Skin epidermis (tissue), 12 donors: ENCODE results near the gene KIAA1217.

Experiments
- H3K27ac ChIP-seq, 21 experiments: fragments of 200-600 bp; sonication (generic) in 11 of 21; one replicate each; pipeline ENCODE4 v1.5.0; 2020; ENCODE audit warnings: mild to moderate bottlenecking in 3 of 21, inconsistent platforms in 2 of 21, moderate library complexity in 2 of 21
- H3K4me3 ChIP-seq, 7 experiments: fragments of 200-600 bp; sonication (generic) in 2 of 7; one replicate each; pipeline ENCODE4 v1.5.0; 2020; ENCODE audit warnings: inconsistent platforms in 2 of 7, mild to moderate bottlenecking in 2 of 7, moderate library complexity in 1 of 7

Gene KIAA1217

DNA sequence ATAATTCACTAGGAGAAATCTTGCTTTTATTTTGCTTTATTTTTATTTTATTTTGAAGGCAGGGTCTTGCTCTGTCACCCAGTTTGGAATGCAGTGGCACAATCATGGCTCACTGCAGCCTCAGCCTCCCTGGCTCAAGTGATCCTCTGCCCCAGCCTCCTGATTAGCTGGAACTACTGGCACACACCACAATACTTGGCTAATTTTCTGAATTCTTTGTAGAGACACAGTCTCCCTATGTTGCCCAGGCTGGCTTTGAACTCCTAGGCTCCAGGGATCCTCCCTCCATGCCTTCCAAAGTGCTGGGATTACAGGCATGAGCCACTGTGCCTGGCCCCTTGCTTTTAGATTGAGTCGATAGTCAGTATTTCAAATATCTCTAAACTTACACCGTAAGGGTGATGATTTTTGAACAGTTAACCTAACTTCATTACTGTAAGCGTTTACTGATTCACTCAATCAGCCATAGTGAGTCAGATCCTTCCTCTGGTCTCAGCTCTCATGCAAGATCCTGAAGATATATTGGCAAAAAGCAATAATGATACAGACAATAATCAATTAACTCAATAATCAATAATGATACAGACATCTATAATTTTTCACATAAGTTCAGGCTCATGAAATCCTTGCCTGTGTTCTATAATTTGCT is 239.5 kb downstream of the KIAA1217 start:
- Histone ChIP-seq H3K4me3 (no peak overlapping the region), H3K27ac (peak overlapping the region in 12 of 21 experiments; percentile 0 to 73 (median 52))

DNA sequence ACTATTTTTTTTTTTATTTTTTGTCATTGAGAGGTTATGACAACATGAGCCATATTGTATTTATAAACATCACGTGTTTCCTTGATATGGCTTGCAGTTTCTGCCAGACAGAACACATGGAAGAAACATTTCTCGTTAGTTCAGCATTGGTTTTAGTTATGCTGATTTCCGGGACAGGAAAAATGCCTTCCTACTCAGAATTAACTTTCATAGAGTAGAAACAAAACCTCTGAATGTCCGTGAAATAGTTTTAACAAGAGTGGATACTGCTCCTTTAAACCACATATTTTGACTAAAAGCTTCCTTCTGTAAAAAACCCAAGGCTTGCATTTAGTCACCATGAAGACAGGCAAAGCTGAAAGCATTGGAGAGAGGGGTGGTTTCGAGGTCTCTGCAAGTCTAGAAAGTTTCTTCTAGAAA is 240.4 kb downstream of the KIAA1217 start:
- H3K4me3 ChIP-seq = peak overlapping the region in 4 of 7 experiments; percentile 0 to 19 (median 5)

DNA sequence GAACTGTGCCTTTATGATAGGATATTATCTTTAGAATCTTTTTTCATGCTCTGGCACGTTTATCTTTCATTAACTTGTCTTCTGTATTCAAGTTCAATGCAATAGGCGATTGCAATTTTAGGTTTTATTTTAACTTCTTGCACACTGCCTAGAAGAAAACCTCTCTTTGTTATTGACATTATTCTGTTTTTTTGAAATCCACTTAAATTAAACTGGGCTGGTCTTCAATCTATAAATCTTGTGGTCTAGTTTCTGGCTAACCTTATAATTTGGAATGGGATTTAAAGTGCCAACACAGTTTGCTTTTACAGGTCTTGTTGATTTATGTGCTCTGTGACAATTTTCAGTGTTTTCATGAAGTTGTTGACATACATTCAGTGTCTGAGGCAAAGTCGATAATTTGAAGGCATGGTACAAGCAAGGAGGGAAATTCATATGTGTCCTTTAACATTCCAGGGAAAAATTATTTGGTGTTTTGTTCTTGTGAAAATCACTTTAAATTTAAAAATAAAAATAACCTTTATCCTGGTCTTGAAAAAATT is 240.9 kb downstream of the KIAA1217 start:
- Histone ChIP-seq H3K27ac (peak overlapping the region in 16 of 21 experiments; percentile 1 to 73 (median 48)), H3K4me3 (peak overlapping the region in 4 of 7 experiments; percentile 0 to 19 (median 5))

More for the DNA sequence above, 240.4 kb downstream of the KIAA1217 start:
- H3K27ac ChIP-seq = peak overlapping the region in 16 of 21 experiments; percentile 8 to 73 (median 48)

DNA sequence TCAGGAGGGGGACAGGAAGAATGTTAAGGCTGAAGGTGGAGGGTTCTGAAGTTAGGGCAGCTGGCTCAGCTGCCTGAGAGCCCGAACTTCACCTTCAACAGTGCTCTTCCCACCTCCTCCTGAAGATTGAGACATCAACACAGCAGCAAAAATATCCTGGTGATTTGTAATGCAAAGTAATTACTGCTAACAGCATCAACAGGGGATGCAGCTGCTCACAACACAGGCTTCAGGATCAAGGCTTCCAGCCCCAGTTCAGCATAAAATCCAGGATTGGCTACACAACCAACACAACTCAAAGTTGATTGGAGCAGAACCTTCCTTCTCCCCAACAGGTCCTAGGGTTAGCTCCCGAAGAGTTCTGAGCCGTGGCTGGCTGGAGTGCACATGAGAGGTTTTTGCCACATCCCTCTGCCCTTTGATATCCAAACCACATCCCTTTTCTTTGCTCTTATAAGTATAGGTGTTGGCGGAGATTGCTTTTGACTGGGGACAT is 242.4 kb downstream of the KIAA1217 start:
- Histone ChIP-seq H3K4me3 (peak overlapping the region in 1 of 7 experiments; percentile 0), H3K27ac (peak overlapping the region in 10 of 21 experiments; percentile 2 to 73 (median 42))

DNA sequence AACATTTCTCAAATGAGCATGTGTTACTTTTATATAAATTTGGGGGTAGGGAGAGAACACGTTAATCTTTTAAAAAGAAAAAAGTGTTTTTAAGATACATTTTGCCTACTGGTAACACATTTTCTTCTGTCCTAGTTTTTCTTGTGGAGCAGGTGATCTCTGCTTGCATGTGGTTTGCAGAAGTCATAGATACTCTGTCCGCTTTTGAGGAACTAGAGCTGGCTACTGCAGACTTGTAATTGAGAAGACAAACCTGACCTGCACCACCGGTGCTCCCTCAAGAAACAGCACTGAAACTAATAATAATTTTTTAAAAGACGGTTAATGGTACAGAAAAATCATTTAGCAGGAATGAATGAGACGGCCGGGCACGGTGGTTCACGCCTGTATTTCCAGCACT is 243.1 kb downstream of the KIAA1217 start:
- no peak overlapping the region for H3K4me3 ChIP-seq
- H3K27ac ChIP-seq = peak overlapping the region in 2 of 21 experiments; percentile 18 to 52

DNA sequence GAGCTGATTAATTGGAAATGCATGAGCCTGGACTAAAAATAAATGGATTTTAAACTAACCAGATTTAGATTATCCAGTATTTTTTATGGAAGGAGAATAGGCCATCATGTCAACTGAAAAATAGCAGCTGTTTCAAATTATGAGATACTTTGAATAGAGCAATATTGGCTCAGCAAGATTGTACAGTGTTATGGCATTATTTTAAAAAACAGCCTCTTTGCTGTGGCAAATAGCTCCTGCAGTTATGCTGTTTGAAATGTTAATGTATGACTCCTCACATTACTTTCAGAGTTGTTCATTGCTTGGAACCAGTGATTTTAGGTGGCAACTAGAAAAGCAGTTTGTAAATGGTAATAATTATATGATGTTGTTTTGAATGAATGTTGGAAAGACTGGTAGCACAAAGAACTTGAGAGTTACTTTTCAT is 244.5 kb downstream of the KIAA1217 start:
- no peak overlapping the region for H3K4me3 ChIP-seq
- peak overlapping the region in 6 of 21 experiments; percentile 8 to 63 (median 30) for H3K27ac ChIP-seq

DNA sequence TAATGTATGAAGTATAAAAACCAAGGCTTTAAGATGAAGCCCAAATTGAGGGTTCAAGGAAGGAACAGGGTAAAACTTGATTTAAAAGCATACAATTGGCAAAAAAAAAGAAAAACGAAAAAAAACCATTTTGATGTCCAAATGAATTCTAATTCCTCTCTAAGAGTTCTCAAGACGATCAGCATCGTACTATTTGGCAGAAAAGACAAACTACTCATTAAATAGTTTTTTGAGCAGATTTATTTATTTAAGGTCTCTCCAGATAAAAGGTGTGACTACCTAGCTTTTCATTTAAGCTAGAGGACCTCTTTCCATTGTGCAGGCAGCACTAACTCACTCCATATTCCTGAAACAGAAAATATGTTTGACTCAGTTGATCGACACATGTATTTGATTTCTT is 245.0 kb downstream of the KIAA1217 start:
- H3K27ac ChIP-seq = peak overlapping the region in 6 of 21 experiments; percentile 13 to 73 (median 48)
- no peak overlapping the region for H3K4me3 ChIP-seq

DNA sequence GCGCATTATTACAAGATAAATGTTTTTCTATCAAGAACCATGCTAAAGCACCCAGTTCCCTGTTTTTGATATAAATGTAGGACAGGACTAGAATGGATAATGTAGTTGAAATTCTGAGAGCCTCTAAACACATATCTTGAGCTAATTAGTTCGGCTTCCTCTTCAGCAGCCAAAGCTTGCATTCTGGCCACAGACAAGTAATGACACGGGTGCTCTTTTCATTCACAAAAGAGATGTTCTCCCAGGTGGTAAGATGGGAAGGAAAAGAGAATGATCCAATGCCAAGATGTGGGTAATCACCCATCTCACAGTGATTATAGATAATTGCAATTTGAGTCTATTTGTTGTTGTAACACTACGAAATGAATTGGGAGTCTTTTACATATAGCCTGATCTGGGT is 246.5 kb downstream of the KIAA1217 start:
- Histone ChIP-seq H3K4me3 (no peak overlapping the region), H3K27ac (peak overlapping the region in 5 of 21 experiments; percentile 3 to 51 (median 38))

DNA sequence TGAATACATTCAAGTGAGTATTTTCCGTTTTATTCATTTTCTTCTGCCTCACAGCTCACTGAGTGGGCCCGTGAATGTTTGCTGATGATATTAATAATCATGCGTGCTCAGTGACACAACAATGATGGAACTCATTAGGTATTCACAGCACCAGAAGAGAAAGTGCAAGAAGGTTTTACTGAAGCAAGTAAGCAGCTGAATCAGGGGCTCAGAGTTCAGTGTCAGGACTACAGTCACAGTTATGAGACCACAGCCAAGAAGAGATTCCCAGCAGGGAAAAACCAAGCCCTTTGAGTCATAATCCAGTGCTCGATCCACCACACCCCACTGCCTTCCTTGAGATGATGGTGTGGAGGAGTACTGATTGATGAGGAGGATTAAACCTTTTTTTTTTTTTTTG is 247.4 kb downstream of the KIAA1217 start:
- Histone ChIP-seq H3K4me3 (no peak overlapping the region), H3K27ac (peak overlapping the region in 3 of 21 experiments; percentile 19 to 51 (median 32))

DNA sequence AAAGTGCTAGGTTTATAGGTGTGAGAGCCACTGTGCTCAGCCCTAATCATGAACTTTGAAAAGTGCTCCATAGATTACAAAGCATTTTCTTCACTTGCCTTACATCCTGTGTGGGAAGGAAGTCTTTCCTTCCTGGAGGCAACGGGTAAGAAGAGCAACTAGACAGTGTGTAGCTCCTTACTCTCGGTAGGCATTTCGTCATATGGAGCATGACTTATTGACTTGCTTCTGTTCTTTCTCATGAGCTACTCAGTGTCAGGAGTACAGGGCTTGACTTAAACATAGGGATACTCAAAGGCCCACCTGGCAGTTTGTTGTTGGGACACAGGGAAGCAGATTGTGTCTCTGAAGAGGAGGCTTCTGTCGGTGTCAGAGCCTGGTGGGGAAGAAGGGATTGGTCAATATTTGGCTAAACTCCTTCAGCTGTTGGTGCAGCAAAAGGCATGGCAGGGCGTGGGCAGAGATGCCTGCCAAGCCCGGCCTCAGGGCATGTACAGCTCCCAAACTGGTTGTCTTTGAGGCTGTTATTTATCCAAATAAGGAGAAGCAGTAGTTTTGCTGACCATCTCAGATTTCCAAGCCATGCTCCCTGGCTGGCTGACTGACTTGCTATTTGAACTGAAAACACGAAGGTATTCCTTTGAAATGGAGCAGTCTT is 248.9 kb downstream of the KIAA1217 start:
- Histone ChIP-seq H3K27ac (peak overlapping the region in 6 of 21 experiments; percentile 18 to 53 (median 38)), H3K4me3 (no peak overlapping the region)

DNA sequence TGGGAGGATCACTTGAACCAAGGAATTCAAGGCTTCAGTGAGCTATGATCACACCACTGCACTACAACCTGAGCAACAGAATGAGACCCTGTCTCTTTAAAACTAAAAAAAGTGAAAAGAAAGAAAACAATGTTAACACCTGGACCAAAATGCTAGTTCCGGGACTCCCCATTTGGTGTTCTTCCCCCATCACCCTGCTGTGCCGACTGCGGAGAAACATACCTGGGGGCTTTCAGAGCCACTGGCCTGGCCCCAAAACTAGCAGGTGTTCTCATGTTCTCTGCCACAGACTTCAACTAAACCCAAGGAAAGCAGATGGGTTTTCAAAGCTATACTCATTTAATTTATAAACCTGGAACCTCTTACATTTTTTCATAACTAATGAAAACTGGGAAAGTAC is 250.9 kb downstream of the KIAA1217 start:
- Histone ChIP-seq H3K4me3 (no peak overlapping the region), H3K27ac (no peak overlapping the region)

DNA sequence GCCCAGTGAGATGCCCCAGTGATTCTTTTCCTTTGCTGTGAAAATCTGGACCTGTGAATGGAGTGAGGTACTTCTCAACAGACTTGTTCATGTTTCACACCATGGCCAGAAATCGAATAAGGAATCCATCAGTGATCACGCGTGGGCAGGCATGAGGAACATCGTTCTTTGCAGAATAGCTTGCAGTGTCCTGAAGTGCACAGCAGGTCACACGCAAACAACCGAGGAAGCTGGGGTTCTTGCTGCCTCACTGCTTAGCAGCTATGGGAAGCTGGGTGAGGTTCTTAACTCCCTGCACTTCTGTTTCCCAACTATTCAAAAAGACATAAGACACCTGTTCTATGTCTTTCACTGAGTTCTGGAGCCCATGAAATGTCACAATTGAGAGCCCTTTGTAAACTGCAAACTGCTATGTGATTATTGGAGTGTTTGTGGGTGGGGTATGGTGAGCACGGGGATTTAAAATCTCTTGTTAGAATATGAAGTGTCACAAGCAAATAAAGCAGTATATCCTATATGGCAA is 253.4 kb downstream of the KIAA1217 start:
- H3K4me3 ChIP-seq = no peak overlapping the region
- H3K27ac ChIP-seq = peak overlapping the region in 2 of 21 experiments; percentile 27 to 79

DNA sequence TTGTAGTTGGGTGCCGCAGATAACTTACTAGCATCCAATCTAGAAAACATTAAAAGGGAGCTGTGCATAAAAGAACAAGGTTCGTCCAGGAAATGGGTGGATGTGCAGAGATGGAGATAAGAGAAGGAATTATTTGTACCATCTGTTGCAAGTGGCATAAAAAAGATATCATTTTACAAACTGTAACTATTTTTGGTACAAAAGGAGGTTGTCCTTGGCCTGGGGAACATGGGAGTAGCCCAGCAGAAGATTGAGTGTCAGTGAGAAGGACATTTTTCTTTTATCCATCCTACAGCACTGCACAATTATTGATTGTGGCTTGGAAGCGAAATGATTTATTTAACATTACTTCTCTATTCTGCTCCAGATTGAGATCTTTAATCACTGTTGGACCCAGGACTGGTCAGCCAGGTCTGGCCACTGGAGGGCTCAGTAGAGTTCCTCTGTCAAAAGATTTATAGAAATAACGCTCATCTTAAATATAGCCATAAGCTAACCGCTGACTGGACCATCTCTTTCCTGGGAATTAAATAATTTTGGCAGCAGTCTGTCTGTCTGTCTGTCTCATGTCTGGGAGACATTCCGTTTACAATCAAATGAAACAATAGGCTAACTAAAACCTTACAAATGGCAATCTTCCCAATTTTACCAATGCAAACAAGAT is 254.1 kb downstream of the KIAA1217 start:
- peak overlapping the region in 8 of 21 experiments; percentile 32 to 79 (median 60) for H3K27ac ChIP-seq
- no peak overlapping the region for H3K4me3 ChIP-seq

DNA sequence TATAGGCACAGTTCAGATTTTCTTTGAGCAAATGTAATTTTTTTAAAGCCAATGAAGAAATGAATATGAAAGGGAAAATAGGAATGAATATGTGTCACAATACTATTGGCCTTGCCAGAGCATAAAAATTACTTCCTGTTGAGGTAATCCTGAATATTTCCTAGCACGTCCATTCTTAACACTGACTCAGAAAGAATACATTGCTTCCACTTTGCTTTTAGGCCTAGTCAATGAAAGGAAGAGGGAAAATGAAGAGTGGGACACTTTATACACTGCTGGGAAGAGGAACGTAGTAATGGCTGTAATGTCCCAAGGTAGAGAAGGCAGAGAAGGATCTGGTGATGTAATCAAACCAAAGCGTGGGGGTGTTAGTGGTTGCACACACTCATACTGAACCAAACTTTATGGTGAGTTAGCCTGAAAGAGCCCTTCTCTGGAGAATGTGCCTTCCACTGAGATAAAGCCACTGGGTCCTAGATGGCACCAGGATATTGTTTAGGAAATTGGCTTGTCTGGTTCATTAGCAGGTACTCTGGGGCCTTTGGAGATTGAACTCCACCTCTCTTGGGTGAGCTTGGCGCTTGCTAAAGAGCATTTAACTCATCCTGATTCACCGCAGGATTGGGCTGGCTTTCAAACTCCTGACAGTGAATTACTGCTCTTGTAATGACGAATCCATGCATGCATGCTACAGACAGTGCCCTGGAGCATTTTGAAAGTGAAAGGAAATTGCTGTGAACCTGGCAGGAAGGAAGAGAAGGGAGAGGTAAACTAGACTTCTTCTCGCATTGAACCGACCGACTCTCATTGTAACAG is 254.9 kb downstream of the KIAA1217 start:
- H3K4me3 ChIP-seq = no peak overlapping the region
- H3K27ac ChIP-seq = peak overlapping the region in 17 of 21 experiments; percentile 23 to 80 (median 50)

DNA sequence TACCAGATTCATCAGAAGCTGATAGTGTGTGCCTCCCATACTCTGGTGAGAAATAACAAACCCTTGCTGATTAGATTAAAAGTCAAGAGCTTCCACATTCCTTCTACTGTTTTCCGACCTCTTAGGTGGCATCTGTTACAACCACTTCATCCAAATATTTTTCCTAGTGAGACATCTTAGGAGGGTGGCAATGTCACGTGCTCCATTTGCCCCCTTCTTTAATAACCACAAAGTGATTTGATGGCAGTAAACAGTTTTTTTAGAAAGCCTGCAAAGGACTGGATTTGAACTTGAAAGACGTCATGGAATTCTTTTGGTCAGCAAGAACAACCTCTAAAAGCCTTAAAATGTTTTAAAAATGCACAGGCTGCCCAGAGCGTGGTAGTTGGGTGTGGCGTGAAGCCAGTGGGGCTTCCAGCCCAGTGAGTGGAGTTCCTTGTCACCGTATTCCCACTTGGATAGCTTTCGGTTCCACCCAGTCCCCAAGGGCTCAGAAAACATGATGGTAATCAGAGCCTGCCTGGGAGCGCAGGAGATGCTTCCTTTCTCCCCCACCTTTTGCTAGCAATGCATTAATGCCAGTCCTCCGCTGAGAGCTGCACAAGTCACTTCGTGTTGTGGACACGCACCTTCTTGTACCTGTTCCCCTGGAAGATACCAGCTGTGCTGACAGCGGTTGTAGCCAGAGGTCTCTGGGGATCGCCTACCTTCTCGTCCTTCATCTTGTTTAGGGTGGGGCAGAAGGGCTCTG is 256.4 kb downstream of the KIAA1217 start:
- H3K4me3 ChIP-seq = peak overlapping the region in 2 of 7 experiments; percentile 23 to 26

DNA sequence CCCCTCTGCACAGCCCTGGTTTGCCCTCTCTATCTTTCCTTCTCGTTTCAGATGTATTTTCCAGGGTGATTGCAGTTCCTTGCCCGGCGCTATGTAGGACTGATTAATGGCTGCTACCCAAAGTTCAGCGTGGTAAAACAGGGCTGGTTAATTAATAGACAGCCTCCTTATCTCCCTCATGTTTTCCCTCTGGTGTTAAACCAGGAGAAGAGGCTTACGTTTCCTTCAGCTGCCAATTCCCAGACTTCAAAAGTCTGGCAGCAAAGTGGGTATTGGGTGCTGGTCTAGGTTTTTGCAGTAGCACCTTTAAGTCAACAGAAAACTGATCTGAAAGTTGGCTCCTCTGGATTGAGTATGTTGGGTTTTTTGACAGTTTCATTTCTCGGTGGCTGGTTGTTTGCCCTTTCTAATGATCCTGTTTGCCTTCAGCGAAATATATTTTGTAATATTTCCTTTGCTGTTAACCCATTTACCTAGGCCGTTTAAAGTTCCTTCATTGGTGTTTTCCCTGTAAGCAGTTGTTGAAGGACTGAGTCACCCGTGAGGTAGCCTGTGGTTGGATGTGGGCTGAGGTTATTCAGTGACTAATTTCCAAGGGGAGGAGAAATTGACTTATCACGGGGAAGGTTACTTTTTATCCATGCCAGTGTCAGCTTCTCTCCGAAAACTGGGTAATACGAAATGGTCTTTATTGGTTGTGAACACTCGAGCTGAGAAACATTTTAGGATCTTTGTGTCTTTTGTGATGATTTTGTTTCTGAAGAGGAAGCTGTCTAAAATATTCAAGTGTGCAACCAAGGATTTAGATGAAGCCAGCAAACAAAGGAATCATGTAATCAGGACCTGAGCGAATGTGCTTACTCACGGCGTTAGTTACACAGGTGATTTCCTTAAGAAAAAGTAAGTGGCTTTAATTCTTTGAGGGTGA is 257.2 kb downstream of the KIAA1217 start:
- peak overlapping the region in 5 of 7 experiments; percentile 0 to 39 (median 2) for H3K4me3 ChIP-seq
- H3K27ac ChIP-seq = peak overlapping the region in 18 of 21 experiments; percentile 12 to 80 (median 53)

More for the DNA sequence above, 256.4 kb downstream of the KIAA1217 start:
- H3K27ac ChIP-seq = peak overlapping the region in 19 of 21 experiments; percentile 23 to 80 (median 53)

DNA sequence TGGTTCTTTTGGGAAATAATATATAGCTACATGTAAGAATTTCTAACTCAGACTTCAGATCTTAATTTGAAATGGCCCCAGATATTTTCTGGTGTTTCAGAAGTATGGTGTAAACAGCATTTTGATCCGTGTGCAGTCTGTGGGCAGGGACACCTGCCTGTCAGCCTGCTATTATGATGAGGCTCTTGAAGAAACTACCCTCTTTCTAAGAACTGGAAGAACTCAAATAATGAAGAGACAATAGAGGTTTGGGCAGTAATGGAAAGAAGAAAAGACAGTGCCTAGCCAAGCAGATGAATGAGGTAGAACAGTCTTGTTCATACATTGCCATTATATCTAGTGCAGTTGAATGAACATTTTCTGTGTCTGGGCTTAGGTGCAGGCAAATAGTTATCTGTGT is 258.2 kb downstream of the KIAA1217 start:
- peak overlapping the region in 6 of 21 experiments; percentile 2 to 80 (median 20) for H3K27ac ChIP-seq
- peak overlapping the region in 5 of 7 experiments; percentile 1 to 39 (median 9) for H3K4me3 ChIP-seq
